RPMI8226 (cell line): ENCODE data around the gene OCA2.
"Not testable (repeated sequence)": the region's sequence is repeated elsewhere in the genome, so short reads cannot be mapped to it uniquely, and the experiment has no call there.

ENCODE experiments used
- DNase-seq: peaks from one replicate; pipeline ENCODE4 v3.0.0-alpha.2; 2015

OCA2 gene

GRCh38 chr15:27866505-27867165 is 232.5 kb downstream of the OCA2 start:
- DNase-seq = no peak

- DNase-seq = no peak
These were observed 233.2 kb downstream of the OCA2 start for GRCh38 chr15:27865926-27866325.

DNA sequence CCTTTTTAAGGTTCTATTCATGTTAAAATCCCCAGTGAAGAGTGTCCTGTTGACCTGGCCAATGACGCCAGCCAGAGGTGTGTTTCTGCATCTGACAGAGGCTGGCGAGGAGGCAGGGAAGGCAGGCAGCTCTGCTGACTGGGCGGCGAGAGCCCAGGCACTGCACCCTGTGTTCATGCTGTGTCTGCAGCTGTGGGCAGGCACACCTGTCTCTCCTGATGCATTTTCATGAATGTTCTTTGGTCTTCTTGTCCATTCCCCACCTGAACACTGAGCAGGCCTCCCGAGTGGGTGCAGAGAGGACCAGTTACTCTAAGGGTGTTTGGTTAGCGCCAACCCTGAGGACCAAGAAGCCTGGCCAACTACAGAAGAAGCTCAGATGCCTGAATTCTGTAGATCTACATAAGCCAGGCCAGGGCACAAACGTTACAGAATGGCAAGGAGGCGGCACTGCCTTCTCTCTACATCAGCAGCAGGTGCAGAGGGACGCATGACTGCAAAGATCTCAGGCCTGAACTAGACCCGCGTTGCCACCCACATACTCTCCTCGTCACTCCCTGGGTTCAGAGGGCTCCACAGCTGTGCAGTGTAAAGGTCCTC is 233.7 kb downstream of the OCA2 start:
- peak; percentile 59 for DNase-seq

DNA sequence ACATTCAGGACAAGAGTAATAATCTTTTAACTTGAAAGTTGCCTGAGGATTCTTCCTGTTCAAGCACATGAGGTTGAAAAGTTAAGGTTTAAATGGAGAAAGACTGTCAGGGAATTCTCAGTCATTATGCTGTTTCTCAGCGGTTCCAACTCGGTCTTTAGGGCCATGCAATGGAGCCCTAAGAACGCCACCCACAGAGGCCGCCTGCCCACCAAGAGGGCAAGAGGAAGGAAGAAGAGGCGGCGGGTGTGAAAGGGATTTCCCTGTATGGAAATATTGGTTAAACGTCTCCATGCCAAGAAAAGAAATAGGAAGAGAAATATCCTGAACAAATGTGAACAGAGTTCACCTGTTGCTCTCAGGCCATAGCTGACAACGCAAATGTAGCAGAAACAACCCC is 234.4 kb downstream of the OCA2 start:
- DNase-seq = no peak

DNA sequence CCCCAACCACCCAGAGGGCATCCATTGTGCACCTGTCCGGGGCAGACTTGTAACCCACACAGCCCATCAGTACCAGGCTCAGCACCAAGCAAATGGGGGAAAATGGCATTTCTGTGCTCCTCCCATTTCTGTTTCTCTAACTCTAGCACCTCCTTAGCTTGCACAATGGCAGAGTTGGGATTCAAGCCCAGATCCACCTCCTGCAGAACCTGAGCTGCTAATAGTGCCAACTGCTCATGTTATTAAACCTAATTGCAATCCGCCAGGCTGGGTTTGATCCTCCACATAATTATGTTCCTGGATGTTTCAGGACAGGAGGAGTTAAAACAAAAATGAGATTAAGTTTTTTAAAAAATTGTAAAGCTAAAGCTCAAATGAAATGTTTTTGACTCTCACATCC is 235.0 kb downstream of the OCA2 start:
- DNase-seq = no peak

GRCh38 chr15:27863000-27863399 is 236.1 kb downstream of the OCA2 start:
- no peak for DNase-seq

- no peak for DNase-seq
These were observed 237.9 kb downstream of the OCA2 start for GRCh38 chr15:27861171-27861570.

GRCh38 chr15:27855137-27855536 is 244.0 kb downstream of the OCA2 start:
- DNase-seq = no peak

- no peak for DNase-seq
These were observed 244.5 kb downstream of the OCA2 start for GRCh38 chr15:27854601-27855000.

GRCh38 chr15:27853624-27854455 is 245.3 kb downstream of the OCA2 start:
- DNase-seq = no peak

GRCh38 chr15:27851858-27852210 is 247.3 kb downstream of the OCA2 start:
- DNase-seq = no peak

GRCh38 chr15:27850981-27851857 is 247.9 kb downstream of the OCA2 start:
- DNase-seq = no peak

GRCh38 chr15:27850050-27850449 is 249.1 kb downstream of the OCA2 start:
- DNase-seq = no peak

GRCh38 chr15:27848936-27849335 is 250.2 kb downstream of the OCA2 start:
- not testable (repeated sequence) for DNase-seq

GRCh38 chr15:27847775-27848710 is 251.1 kb downstream of the OCA2 start:
- peak; percentile 49 for DNase-seq

- no peak for DNase-seq
These were observed 252.3 kb downstream of the OCA2 start for GRCh38 chr15:27846722-27847395.

- DNase-seq = no peak
These were observed 253.4 kb downstream of the OCA2 start for GRCh38 chr15:27845535-27846369.

- DNase-seq = no peak
These were observed 255.0 kb downstream of the OCA2 start for GRCh38 chr15:27844018-27844666.

DNA sequence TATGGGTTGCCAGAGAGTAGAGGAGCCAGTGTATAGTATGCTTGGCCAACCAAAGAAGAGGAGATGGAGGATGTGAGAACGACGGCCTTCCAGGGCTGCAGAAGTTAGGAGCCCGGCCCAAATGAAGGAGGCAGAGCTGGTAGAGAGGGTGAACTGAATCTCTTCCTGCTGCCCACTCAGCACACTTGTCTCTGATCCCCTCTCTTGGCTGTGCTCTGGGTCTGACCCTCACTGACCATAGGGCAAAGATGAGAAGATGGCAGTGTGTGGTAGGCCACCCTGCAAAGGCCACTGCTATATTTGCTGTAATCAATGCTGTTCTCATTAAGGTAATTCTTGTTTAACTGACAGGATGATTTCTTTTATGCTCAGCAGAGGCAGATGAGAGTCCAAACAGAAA is 256.0 kb downstream of the OCA2 start:
- no peak for DNase-seq

DNA sequence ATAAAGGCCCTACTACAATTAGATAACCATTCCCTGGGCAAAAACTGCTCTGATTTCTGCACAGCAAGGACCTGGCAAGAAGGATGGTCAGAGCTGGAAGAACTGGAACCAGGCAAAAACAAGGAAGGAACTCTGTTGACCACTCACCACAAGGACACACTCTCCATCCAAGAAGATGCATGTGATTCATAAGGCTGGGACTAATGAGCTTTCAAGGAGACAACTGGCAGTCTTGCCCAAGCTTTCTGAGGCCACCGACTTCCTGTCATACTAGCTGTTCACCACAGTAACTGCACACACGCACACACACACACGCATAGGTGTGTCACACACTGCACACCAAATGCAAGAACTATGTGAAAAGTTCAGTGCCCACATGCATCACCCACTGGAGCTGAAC is 256.6 kb downstream of the OCA2 start:
- DNase-seq = no peak
